GM18517 (cell line): Measurements from ENCODE around the gene PRTN3.

ENCODE experiments used
- ATAC-seq: cut with Tn5 transposase; IDR thresholded peaks from one replicate; pipeline ENCODE4 v1.9.1; 2021; ENCODE audit warnings: mild to moderate bottlenecking, moderate library complexity; ENCODE audit not compliant: unreplicated experiment

The PRTN3 gene, protein sequence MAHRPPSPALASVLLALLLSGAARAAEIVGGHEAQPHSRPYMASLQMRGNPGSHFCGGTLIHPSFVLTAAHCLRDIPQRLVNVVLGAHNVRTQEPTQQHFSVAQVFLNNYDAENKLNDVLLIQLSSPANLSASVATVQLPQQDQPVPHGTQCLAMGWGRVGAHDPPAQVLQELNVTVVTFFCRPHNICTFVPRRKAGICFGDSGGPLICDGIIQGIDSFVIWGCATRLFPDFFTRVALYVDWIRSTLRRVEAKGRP

DNA sequence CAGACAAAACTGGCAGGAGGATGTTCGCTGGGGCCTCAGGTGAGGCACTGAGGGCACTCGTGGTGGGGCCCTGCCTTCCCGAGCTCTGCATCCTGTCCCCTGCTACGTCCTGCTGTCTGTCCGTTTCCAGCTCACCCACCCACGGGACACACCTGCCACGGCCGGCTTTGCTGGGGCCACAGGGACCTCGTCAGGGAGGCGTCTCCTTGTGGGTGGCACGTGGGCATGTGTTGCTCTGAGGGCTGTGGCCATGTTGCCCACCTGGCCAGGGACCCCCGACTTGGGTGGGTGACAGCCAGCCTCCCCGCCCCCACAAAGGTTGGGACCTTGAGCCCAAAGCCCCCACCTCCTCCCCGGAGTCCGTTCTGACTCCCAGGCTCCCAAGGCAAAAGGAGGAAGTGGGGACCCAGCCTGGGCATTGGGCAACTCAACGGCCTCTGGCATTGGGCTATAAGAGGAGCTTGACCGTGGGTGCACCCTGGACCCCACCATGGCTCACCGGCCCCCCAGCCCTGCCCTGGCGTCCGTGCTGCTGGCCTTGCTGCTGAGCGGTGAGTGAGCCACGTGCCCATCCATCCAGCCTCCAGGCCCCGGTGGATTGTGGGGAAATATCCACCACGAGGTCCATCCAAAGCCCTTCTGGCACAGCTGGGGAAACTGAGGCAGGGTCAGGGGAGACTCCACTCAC is at the start of gene PRTN3:
Gene PRTN3 (plus strand): TSS at position 481 of the 688 bp plus-strand sequence. CDS start 10 bp downstream, at position 491.
- no peak for ATAC-seq

- ATAC-seq, result no peak
Measured at GRCh38 chr19:791007-791566, 49.7 kb upstream of the PRTN3 start.

DNA sequence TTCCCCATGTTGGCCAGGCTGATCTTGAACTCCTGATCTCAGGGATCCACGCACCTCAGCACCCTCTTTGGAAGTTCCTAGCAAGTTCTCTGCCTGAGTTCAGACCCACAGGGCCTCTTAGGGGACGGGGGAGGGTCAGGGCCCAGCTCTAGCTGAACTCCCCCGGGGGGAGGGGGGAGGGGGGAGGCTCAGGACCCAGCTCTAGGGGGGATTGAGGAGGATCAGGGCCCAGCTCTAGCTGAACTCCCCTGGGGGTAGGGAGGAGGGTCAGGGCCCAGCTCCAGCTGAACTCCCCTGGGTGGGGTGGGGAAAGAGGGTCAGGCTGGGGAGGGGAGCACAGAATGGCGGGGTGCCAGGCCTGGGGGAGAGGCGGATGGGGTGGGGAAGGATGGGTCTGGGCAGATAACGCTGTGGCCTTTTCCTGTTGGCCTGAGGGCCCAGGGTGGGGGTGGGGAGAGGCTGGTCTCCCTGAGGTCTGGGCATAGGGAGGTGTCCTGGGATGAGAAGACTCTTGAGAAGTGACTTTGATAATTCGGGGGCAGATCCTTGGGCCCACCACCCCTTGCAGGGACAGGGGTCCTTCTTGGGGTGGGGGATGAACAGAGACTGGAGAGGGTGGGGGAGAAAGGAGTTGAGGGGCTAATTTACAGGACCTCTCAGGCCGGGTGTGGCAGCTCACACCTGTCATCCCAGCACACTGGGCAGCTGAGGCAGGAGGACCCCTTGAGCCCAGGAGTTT is 49.1 kb upstream of the PRTN3 start:
- ATAC-seq, result no peak

- ATAC-seq, result no peak
Measured at GRCh38 chr19:792306-792885, 48.4 kb upstream of the PRTN3 start.

DNA sequence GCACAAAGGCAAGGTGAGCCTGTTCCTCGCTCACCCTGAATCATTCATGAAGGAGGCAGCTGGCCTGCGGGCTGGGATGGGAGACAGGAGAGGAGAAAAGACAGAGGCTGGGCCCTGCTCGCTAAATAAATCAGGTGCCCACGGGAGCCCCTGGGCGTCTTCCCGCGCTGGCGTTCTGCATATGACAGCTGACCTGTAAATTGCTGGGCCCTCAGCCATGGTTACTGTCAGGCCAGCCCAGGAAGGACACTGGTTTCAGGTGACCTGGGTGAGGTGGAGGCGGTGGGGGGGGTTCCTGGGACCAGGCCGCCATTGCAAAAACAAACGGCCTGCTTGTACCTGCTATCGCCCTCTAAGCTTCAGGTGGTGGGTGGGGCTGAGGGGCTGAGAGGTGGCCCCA is 47.0 kb upstream of the PRTN3 start:
- no peak for ATAC-seq

- no peak for ATAC-seq
Measured at GRCh38 chr19:795073-795611, 45.7 kb upstream of the PRTN3 start.

DNA sequence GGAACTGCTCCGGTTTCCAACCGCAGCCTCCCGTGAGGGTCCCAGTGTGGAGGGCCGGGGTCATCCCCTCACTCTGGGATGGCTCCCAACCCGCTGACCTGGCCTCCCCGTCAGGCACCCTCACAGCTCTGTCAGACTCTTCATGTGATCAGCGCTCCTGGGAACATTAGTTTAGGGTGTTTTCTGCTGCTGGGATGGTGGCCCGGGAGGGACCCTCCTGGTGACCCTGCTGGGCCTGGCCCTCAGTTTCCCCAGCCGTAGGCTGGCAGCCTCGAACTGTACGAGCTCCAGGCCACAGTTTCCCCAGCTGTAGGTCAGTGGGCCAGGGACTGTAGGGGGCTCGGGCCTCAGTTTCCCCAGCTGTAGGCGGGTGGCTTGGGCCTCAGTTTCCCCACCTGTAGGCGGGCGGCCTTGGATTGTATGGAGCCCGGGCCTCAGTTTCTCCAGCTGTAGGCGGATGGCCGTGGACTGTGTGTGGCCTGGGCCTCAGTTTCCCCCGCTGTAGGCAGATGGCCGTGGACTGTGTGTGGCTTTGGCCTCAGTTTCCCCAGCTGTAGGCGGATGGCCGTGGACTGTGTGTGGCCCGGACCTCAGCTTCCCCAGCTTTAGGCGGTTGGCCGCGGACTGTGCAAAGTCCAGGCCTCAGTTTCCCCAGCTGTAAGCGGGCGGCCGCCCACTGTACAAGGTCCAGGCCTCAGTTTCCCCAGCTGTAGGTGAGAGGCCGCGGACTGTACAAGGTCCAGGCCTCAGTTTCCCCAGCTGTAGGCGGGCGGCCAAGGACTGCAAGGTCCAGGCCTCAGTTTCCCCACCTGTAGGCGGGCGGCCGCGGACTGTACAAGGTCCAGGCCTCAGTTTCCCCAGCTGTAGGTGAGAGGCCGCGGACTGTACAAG is 44.9 kb upstream of the PRTN3 start:
- ATAC-seq, result no peak

- ATAC-seq, result peak; percentile 83
Measured at GRCh38 chr19:796692-797527, 43.9 kb upstream of the PRTN3 start, which contains the start of gene PTBP1. Gene PTBP1, plus strand, starts transcription at chr19:797452. Its CDS starts 46 bp downstream, at chr19:797498.

DNA sequence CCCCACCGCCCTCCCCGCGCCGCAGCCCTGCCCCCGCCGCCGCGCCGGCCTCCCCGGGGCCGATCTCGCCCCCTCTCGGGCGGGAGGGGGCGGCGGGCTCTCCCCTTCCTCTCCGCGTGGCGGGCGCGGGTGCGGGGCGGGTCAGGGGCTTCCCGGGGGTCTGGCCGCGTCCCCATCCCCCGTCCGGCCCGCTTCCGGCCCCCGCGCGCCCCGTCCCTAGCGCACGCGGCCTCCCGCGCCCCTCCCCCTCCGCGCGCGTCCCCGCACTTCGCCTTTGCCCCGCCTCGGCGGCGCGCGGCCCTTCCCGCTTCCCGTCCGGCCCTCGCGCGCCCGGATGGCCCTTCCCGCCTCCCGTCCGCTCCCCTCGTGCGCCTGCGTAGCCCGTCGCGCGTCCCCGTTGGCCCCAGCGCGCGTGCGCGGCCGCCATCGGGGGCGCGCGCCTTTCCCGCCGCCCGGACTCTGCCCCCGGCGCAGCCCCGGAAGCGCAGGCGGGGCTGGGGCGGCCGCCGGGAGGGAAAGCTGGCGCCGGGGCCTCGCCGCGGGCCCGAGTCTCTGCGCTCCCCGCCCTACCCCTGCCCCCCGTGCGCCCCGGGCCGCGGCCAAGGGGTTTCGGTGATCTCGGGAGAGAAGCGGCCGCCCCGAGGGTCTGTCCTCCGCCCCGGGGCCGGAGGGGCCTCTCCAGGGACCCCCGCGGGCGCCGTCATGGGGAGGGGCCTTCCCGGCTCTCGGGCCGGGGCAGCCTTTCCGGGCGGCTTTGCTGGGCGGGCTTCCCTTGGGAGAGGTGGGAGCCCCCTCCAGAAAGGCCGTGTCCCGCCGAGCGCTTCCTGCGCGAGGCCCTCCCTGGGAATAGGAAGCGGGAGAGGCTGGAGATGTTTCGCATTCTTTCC is 43.0 kb upstream of the PRTN3 start:
- peak; percentile 9 for ATAC-seq

DNA sequence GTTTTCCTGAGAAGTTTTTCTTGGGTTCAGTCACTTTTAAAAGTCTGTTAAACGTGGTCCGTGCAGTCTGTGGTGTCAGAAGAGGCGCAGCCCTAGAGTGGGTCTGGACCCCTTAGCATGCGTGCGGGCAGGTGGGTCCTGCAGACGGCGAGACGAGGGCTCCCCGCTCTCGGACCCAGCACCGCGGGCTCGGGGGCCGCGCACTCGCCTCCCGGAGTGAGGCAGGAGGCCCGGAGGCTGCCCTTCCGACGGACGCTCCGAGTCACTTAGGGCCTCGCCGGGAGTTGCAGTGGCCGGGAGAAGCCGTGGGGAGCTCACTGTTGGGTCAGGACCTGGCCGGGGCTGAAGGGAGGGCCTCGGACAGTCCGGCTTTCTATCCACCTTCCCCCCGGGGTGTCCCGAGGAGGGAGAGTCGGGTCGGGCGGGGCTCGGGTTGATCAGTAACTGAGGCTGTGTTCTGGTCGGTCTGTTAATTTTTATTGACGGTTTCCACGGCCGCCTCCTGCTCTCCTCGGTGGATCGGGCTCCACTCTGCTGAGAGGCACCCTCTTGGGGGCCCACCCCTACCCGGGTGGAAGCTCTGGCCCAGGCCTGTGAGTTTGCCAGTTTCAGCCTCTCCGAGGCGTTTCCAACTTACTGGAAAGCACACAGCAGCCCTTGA is 42.3 kb upstream of the PRTN3 start:
- ATAC-seq, result no peak

DNA sequence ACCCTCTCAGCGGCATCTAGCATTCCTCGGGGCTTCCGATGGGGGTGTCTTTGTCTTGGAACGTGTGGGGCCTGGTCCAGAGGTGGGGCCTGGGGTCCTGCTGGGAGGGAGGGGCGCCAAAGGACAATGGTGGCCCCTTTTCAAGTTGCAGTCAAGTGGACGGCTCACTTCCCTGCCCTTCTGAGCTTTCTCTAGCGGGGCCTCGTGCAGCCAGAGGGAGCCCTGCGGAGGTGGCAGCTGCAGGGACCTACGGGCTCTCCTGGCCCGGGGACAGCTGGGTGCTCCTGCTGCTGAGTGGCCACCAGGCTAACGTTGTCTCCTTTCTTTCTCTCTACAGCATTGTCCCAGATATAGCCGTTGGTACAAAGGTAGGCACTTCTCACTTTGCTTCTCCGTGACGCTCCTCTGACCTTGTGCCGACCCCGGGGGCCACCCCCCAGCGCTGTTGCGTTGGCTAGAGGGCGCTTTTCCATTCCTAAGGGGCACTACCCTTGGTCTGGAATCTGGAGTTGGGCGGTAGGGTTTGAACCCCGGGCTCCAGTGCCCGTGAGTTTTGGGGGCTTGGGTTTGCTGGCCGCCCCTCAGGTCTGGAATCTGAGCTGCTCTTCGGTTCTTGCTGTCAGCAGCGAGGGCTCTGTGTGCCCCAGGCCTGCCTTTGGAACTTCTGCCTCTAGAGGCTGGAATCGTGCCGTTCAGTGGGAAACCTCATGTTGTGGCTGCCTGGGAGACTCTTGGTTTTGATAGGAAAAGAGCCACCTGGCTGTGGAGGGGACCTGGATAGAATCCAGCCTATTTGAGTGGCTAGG is 41.5 kb upstream of the PRTN3 start:
- ATAC-seq, result no peak

GRCh38 chr19:800360-801029 is 40.3 kb upstream of the PRTN3 start:
- ATAC-seq, result no peak

GRCh38 chr19:801030-801860 is 39.6 kb upstream of the PRTN3 start:
- no peak for ATAC-seq

DNA sequence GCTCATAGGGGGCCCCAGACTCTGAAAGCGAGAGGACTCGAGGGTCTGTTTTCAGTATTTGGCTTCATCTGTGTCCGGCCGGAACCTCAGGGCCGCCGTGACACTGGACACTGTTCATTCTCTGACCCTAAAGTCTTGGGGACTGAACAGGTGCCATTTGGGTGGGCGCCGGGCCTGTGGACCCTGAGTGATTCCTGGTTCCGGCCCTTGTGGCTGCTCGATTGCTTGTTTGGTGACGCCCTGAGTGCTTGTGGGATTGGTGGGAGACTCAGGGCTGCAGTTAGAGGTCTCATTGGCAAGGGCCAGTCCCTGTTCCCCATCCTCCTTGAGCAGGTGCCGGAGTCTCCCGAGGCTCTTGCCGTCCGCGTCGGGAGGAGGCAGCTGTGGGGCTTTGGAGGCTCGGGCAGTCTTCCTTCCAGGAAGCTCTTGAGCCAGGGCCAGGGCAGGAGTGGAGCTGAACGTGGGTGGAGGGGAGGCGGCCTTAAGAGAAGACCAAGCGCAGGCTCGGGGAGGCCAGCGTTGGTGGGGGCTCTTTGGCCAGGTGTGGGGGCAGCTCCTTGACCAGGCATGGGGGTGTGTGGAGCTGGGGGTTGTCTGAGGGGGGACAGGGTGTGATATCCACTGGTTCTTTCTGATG is 38.8 kb upstream of the PRTN3 start:
- no peak for ATAC-seq
